Activated CD4-positive, CD25-positive, alpha-beta regulatory T cell (primary cell): ENCODE measurements around the gene FKBP8.
A peak's percentile ranks its signal among the peaks of the same experiment; 100 is the strongest.

ENCODE experiments used
- DNase-seq, 4 experiments: peaks; one replicate each; lab custom pipeline; 2025; lab: John Stamatoyannopoulos, UW

Gene FKBP8

GRCh38 chr19:18521692-18522123, 21.7 kb downstream of the FKBP8 start, which contains the start of gene ELL:
ELL (minus strand) TSS chr19:18522070; CDS start chr19:18522055, 15 bp downstream.
- DNase-seq, result peak in 1 of 4 experiments; percentile 37

GRCh38 chr19:18520848-18521691, 22.3 kb downstream of the FKBP8 start:
- DNase-seq, result peak in 2 of 4 experiments; percentile 15 to 41

GRCh38 chr19:18519962-18520847, 23.2 kb downstream of the FKBP8 start:
- DNase-seq, result peak; percentile 19 to 38 (median 26)

- DNase-seq, result no peak
These were observed 24.7 kb downstream of the FKBP8 start for GRCh38 chr19:18518639-18519038.

GRCh38 chr19:18517606-18518005, 25.8 kb downstream of the FKBP8 start:
- DNase-seq, result no peak

GRCh38 chr19:18515959-18516358, 27.4 kb downstream of the FKBP8 start:
- DNase-seq, result no peak

GRCh38 chr19:18514800-18515682, 28.3 kb downstream of the FKBP8 start:
- DNase-seq, result no peak

- no peak for DNase-seq
These were observed 29.5 kb downstream of the FKBP8 start for GRCh38 chr19:18513868-18514267.

- no peak for DNase-seq
These were observed 33.2 kb downstream of the FKBP8 start for GRCh38 chr19:18510216-18510615.

GRCh38 chr19:18508585-18508984, 34.8 kb downstream of the FKBP8 start:
- DNase-seq, result no peak

GRCh38 chr19:18507727-18508440, 35.5 kb downstream of the FKBP8 start:
- no peak for DNase-seq

GRCh38 chr19:18507021-18507726, 36.2 kb downstream of the FKBP8 start:
- DNase-seq, result no peak

- DNase-seq, result no peak
These were observed 37.1 kb downstream of the FKBP8 start for GRCh38 chr19:18506101-18506930.

- DNase-seq, result no peak
These were observed 38.3 kb downstream of the FKBP8 start for GRCh38 chr19:18504886-18505610.

- no peak for DNase-seq
These were observed 39.1 kb downstream of the FKBP8 start for GRCh38 chr19:18503971-18504885.

GRCh38 chr19:18503337-18503970, 39.9 kb downstream of the FKBP8 start:
- DNase-seq, result no peak

- no peak for DNase-seq
These were observed 40.6 kb downstream of the FKBP8 start for GRCh38 chr19:18502638-18503294.
